ENCODE results near the gene FMN1. TPM values are rescaled to one million over a fixed set of nuclear protein-coding genes. Genes with fewer than 3 reads are reported as not detected.

The FMN1 gene
- total RNA-seq, 1 experiment from 2014 or later, result 25.8 TPM

GRCh38 chr15:32738666-32739065, 455.8 kb downstream of the FMN1 start:
- no peak overlapping the region for H3K4me2 ChIP-seq
- no peak overlapping the region for H3K4me3 ChIP-seq
- ChIA-PET POLR2A (ENCODE audit: unreplicated experiment) (no interaction called here), CTCF (no interaction called here)
- H3K4me1 ChIP-seq (replicated peaks; ENCODE audit: insufficient read depth), result no peaks in the 10 kb centered on the region; the same call in 1 of the 2 replicates
- no peaks in the 10 kb centered on the region for H4K20me1 ChIP-seq (ENCODE audit: insufficient read depth)
- H2AFZ ChIP-seq, result no peak overlapping the region
- H3K36me3 ChIP-seq (ENCODE audit: low read depth), result no peaks in the 10 kb centered on the region
- H3F3A ChIP-seq (ENCODE audit: insufficient read depth, low read depth), result no peaks in the 10 kb centered on the region
- TF ChIP-seq EZH2 (IDR thresholded peaks at IDR 0.05; ENCODE audit: low read depth) (no peak), CTCF (conservative IDR thresholded peaks at IDR 0.05) (no peak)
- no peak for DNase-seq
- H3K9me3 ChIP-seq (ENCODE audit: insufficient read depth, low read depth), result no peaks in the 10 kb centered on the region
- no peaks in the 10 kb centered on the region for H3K79me2 ChIP-seq (ENCODE audit: low read depth)
- intact Hi-C loops (cut with micrococcal nuclease; ENCODE audit: unreplicated experiment), result no loop called here
- H3K9me2 ChIP-seq (ENCODE audit: insufficient read depth), result no peaks in the 10 kb centered on the region
- no peak overlapping the region for H3K27ac ChIP-seq
- H3K27me3 ChIP-seq (ENCODE audit: insufficient read depth, low read depth), result no peaks in the 10 kb centered on the region
- no TSS peak for BruUV-seq (replicated peaks)

- no TSS peak for BruUV-seq (replicated peaks)
- DNase-seq, result no peak
- no peak overlapping the region for H3K4me2 ChIP-seq
- TF ChIP-seq CTCF (conservative IDR thresholded peaks at IDR 0.05), result no peak
- TF ChIP-seq EZH2 (IDR thresholded peaks at IDR 0.05; ENCODE audit: low read depth), result no peak
- H3K27ac ChIP-seq, result no peak overlapping the region
- ChIA-PET CTCF (no interaction called here), POLR2A (ENCODE audit: unreplicated experiment) (interaction anchor here (0.6 kb wide), 1 partner anchor 236 kb away, joined by 7 read pairs; no protein-coding TSS in a partner anchor)
- no peak overlapping the region for H3K4me3 ChIP-seq
- no peaks in the 10 kb centered on the region for H4K20me1 ChIP-seq (ENCODE audit: insufficient read depth)
- intact Hi-C loops (cut with micrococcal nuclease; ENCODE audit: unreplicated experiment), result no loop called here
- no peaks in the 10 kb centered on the region for H3K9me2 ChIP-seq (ENCODE audit: insufficient read depth)
- no peaks in the 10 kb centered on the region for H3F3A ChIP-seq (ENCODE audit: insufficient read depth, low read depth)
- H3K79me2 ChIP-seq (ENCODE audit: low read depth), result no peaks in the 10 kb centered on the region
- H3K4me1 ChIP-seq (replicated peaks; ENCODE audit: insufficient read depth), result no peaks in the 10 kb centered on the region
- H3K9me3 ChIP-seq (ENCODE audit: insufficient read depth, low read depth), result no peaks in the 10 kb centered on the region
- no peaks in the 10 kb centered on the region for H3K27me3 ChIP-seq (ENCODE audit: insufficient read depth, low read depth)
- no peak overlapping the region for H2AFZ ChIP-seq
- no peaks in the 10 kb centered on the region for H3K36me3 ChIP-seq (ENCODE audit: low read depth)
These were observed 457.2 kb downstream of the FMN1 start for GRCh38 chr15:32737304-32737703.

GRCh38 chr15:32736701-32737061, 457.8 kb downstream of the FMN1 start:
- Histone ChIP-seq H3K9me3 (ENCODE audit: insufficient read depth, low read depth) (no peaks in the 10 kb centered on the region), H3F3A (ENCODE audit: insufficient read depth, low read depth) (no peaks in the 10 kb centered on the region), H3K27me3 (ENCODE audit: insufficient read depth, low read depth) (no peaks in the 10 kb centered on the region), H3K4me2 (no peak overlapping the region), H2AFZ (no peak overlapping the region), H3K36me3 (ENCODE audit: low read depth) (no peaks in the 10 kb centered on the region), H3K79me2 (ENCODE audit: low read depth) (no peaks in the 10 kb centered on the region), H3K4me1 (replicated peaks; ENCODE audit: insufficient read depth) (no peaks in the 10 kb centered on the region), H3K27ac (no peak overlapping the region), H3K4me3 (no peak overlapping the region), H4K20me1 (ENCODE audit: insufficient read depth) (no peaks in the 10 kb centered on the region), H3K9me2 (ENCODE audit: insufficient read depth) (no peaks in the 10 kb centered on the region)
- CTCF ChIA-PET, result no interaction called here
- TF ChIP-seq EZH2 (IDR thresholded peaks at IDR 0.05; ENCODE audit: low read depth) (no peak), CTCF (conservative IDR thresholded peaks at IDR 0.05) (no peak)
- POLR2A ChIA-PET (ENCODE audit: unreplicated experiment), result interaction anchor here (0.6 kb wide), 1 partner anchor 236 kb away, joined by 7 read pairs; no protein-coding TSS in a partner anchor
- no TSS peak for BruUV-seq (replicated peaks)
- intact Hi-C loops (cut with micrococcal nuclease; ENCODE audit: unreplicated experiment), result no loop called here
- DNase-seq, result no peak
